Measurements from ENCODE around the gene CNIH2.

GRCh38 chr11:66297610-66298009 is 19.6 kb downstream of the CNIH2 start:
- TF ChIP-seq CTCF (IDR thresholded peaks at IDR 0.05; ENCODE audit: low read depth, low read length) (no peak), POLR2A (IDR thresholded peaks at IDR 0.05; ENCODE audit: extremely low read depth, insufficient read length) (no peak)
